Measurements from ENCODE around the gene KLF15.
A peak's percentile ranks its signal among the peaks of the same experiment; 100 is the strongest.

KLF15 gene

DNA sequence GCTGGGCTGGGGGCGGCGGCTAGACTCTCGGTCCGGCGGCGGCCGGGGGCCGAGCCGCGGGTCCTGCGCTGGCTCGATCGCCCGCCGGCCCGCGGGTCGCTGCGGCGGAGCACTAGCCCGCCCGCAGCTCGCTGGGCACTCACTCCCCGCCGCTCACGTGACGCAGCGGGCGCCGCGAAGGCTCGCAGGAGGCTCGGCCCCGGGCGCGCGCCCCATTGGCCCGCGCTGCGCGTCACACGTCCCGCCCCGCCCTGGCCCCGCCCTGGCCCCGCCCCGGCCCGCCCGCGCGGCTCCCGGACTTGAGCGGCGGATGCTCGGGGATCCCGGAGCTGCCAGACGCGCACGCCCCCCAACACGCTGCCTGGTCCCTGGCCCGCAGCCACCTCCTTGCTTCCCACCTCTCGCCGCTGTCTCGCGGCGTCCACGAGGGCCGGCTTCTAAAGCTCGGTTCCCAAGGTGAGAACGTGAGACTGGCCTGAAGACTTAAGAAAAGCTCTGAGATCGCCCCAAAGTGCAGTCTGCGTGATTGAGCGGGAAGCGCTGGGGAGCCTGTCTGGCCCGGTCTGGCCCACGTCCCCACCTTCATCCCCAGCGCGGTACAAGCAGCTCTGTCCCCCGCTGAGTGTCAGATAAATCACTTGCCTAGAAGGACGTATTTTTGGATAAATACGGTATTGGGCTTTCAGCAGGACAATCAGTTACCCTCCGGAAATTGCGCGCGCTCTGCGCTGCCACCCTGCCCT lies at the start of gene KLF15:
KLF15 (minus strand) TSS at position 114 of the 743 bp plus-strand sequence. CDS start 4,486 bp downstream, outside the sequence.
- peak; percentile 31 for DNase-seq

DNA sequence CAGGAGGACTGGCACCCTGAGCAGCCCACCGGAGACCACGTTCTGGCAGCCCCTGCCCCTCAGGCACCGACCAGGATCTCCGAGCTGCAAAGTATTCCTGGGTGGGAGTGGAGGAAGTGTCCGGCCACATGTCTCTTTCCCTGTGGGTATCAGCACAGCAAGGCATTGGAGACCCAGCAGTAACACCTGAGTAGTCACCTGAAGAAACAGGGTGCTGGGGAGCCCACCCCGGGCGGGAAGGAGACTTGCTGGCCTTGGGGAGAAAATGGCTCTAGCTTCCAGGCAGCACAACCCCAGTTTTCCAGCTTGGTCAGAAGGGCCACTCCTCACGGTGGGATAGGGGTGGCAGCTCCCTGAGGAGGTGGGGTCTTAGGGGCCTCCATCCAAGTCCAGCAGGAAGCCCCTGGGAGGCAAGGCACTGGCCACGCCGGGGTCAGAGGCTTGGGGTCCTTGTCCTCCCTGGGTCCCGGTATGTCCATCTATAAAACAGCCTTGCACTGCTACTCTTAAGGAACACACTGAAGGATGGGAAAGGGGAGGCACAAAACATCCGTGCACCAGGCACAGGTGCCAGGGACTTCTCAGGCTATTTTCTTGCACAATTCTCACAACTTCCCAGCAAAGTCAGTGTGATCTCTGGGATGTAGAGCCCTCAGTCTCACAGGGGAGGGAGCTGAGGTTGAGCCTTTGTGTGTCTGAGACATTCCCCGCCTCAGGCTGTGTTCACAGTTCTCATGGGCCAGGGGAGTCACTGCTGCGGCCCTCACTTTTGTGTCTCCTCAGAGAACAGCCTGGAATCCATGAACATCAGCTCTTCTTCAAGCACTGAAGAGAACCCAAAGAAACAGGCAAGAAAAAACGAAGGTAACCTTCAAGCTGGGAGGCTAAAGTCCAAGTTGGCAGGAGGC lies 49.4 kb upstream of the KLF15 start:
- no peak for DNase-seq

DNA sequence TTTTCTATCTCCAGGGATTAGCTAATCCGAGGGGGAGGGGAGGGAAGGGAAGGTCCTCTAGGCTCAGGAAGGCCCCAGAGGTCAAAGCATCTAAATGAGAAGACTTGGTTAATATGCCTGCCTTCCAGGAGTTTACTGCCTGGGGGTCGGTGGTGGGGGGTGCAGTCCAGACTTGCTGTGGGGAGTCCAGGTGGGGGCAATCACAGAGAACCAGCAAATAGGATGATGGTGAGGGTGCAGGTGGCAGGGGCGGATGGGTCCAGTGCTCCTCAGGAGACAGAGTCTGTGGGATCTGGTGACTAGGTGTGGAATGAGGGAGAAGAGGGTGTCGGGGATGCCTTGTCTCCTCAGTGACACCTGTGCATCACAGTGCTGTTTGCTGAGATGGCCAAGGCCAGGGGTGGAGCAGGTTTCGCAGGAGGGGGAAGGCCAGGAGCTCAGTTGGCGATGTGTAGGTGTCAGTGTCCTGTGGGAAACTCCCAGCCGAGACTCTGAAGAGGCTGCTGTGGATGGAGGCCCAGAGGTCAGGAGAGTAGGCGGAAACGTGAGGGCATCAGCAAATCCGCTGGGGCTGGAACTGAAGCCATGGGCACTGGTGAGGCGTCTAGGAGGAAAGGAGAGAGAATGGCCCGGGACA lies 45.6 kb upstream of the KLF15 start:
- no peak for DNase-seq

DNA sequence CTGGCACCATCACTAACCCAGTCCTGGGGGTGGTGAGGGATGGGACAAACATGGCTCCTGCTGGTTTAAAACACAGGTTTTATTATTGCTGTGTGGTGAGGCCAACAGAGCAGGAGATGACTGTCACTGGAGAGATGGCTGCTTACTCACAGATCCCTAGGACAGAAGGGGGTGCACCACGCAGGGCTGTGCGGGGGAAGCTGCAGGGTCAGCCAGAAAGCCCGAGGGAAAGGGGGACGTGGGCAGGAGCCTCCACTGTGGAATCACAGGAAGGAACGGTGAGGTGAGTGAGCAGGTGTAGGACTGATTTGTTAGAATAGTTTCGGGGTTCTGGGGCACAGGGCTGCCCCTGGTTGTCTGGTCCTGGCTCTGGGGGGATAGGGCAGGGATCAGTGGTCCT lies 45.0 kb upstream of the KLF15 start:
- DNase-seq, result no peak

DNA sequence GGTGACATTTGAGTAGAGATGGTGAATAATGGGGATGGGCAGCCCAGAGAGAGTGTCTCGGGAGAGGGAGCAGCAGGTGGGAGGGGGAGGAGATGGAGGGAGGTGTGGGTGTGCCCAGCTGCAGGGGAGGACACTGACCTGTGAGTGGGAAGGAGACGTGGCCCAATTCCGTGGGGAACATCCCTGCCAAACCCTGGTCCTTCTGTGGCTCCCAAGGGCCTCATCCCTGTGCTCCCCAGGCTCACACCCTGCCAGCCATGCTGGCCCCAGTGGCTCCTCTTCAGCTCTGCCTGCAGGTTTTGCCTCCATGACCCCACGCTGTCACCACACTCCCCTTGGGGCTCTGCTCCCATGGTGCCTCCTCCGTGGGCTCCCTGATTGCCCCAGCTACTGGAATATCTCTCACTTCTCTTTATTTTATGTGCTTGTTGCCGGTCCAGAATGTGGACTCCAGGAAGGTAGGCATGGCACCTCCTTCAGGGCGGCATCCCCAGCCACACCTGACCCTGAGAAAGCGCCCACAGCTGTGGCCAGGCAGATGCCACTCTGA lies 44.5 kb upstream of the KLF15 start:
- no peak for DNase-seq

DNA sequence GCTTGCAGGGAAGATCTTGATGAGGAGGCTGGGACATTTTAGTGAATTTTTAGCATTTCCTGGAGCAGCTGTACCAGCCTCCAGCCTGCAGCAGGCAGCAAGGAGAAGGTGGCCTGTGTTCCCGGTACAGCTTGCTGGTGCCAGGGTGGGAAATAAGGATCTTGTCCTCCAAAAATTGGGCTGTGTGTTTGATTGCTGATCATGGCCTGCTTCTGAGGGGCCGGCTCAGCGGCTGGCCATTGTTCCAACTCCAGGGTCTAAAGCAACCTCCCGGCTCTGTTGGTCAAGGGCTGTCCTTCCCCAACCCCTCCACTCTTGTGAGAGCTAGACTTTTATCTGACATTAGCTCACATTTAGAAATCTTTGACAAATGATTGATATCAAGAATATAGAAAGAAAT lies 42.5 kb upstream of the KLF15 start:
- no peak for DNase-seq

DNA sequence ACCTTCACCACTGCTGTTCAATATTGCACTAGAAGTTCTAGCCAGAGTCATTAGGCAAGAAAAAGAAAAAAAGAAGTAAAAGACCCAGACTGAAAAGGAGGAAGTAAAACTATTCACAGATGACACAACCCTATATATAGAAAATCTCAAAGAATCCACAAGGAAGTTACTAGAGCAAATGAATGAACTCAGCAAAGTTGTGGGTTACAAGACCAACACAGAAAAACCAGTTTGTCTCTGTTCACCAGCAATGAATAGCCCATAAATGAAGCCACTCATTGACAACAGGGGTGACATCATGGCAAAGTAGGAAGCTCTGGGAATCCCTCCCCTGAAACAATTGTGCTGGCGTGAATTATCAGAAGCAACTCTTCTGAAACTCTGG lies 42.1 kb upstream of the KLF15 start:
- DNase-seq, result no peak

DNA sequence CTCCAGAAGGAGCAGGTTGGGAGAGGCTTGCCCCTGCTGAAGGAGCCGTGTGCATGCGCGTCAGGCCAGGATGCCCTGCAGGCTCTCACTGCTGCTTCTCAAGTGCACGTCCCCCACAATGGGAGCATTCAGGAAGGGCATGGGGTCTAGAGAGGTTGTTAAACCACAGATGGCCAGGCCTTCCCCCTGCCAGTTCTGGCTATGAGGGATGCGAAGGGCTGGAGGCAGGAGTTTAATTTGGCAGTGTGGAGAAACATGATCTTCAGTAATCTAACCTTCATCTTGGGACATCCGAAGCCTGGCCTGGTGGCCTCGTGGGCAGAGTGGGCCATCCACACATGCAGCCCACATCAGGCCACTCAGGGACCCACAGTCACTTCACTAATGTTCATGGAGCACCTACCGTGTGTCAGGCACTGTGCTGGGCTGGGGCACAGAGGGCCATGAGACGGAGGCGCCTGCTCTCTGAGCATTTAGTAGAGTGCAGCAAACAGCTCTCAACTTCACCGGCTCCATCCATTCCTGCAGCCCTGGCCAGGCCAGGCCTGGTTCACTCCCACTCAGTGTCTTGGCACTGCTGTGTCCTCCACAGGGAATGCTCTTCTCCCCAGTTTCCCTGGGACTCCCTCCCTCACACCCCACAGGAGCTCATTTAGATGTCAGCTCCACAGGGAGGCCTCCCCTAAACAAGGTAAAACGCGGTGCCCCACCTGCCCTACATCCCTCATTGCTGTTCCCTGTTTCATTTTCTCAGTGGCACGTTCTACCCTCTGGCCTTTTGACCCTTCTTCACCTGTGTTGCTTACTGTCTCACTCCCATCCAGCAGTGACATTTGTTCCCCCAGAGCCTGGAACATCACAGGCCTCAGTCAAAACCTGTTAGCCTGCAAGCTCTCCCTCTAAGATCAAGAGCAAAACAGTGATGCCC lies 41.5 kb upstream of the KLF15 start:
- no peak for DNase-seq

DNA sequence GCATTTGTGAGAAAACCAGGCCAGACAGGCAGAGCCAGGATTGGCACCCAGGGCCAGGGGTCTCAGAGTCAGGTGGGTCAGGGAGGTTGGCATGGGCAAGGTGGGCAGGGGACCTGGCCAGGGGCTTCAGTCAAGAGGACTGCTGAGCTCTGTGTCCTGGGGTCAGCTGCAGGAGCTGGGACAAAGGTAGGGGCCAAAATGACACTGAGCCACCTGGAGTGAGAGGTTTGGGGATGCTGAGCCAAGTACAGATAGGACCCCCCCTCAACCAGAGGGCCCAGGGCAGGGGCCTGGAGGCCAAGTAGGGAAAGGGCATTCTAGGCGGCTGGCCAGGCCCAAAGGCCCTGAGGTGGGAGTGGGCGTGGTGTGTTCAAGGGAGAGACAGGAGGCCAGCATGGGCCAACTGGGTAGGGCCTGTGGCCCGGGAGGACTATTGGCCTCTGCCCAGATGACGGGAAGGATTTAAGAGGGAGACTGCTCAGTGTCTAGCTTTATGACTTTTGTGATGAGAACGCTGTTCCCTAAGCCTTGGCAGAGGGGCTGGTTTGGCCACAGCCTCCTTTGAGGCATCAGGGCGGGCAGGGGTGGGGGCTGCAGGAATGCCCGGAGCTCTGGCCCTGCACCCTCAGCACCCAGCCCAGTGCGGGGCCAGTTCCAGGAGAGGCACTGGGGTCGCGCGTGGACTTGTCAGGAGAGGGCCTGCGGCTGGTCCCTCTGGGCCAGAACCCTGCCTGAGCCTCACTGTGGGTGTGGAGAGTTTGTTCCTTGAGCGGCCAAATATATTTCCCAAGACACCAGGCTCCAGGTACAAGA lies 40.6 kb upstream of the KLF15 start:
- no peak for DNase-seq

DNA sequence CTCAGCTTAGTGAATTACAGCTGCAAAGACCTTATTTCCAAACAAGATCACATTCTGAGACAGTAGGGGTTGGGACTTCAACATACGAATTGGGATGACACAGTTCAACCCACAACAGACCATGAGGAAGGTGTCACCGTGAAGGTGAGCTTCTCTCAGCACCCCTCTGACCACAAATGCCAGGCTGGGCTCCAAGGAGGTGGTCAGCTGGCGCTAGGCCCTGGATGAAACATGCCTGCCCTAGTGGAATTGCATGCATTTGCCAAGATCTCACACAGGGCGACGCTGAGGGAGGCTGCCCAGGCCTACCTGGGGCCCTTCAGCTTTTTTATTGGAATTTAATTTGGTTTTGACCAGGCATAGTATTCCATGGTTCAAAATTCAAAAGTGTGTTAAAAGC lies 39.3 kb upstream of the KLF15 start:
- DNase-seq, result no peak

DNA sequence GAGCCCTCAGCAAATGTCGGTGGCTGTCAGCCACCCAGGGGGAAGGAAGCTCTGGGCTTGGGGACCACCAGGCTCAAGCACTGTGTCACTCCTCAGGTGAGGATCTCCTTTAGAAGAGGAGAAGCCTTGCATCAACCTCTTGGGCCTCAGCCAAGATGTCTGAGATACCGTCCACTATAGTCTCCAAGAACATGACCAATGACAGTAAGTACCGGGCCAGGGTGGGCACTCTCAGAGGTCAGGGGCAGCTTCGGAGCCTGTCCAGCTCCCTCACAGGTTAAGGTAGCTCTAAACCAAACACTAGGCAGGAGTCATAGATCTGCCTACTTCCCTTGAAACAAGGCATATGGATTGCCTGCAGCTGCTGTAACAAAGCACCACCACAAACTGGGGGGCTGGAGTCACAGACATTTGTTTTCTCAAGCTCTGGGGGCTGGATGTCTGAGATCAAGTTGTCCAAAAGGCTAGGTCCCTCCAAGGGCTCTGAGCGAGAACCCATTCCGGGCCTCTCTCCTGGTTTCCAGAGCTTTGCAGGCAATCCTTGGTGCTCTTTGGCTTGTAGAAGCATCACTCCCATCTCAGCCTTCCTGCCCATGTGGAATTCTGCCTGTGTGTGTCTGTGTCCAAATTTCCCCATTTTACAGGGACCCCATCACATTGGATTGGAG lies 38.8 kb upstream of the KLF15 start:
- DNase-seq, result no peak

DNA sequence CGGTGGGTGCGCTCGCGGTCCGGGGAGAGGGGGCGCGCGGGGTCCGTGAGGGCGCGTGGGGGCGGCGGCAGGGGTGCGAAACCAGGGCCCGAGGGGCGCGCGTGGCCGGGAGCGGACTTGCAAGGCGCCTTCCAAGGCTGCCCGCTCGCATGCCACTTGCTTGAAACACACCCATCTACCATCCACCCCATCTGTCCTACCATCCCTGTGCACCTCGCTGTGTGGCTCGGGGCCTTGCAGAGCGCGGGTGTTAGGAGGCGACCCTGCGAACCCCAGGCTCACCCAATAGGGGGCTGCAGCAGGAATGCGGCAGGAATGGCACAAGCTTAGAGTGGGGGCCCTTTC lies 37.7 kb upstream of the KLF15 start:
- DNase-seq, result no peak

DNA sequence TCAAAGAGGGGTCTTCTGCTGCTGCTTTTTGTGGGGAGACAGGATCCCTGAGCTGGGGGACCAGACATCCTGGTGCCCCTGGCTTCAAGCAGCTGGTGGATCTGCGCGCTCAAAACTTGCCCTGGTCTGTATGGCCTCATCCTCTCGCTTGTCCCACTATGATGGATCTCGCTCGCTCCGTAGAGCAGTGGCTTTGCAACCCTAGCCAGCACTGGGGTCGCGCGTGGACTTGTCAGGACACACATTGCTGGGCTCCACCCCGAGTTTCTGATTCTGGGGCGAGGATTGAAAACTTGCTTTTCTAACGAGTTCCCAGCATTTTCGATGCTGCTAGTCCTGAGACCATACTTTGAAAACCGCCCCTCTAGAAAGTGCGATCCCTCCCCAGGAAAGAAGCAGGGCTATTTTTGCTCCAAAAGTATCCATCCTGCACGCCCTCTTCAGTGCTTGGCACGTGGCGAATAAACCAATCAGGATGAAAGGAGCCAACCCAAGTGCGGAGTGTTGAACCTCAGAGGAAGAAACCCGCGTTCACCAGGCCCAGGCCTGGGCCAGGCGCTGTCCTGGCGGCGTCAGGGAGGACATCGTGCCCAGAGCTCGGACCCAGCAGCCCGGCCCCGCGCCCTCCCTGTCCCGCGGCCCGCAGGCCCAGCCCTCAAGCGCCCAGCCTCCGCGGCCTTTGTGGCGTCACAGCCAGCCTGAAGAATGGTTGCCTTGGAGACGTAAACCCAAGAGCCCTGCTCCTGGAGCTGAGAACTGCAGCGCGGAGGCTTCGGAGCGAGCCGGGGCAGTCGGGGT lies 37.2 kb upstream of the KLF15 start, which contains the start of gene CFAP100:
CFAP100 (plus strand) TSS at position 731 of the 798 bp plus-strand sequence. CDS start 1,092 bp downstream, outside the sequence.
- peak; percentile 57 for DNase-seq

DNA sequence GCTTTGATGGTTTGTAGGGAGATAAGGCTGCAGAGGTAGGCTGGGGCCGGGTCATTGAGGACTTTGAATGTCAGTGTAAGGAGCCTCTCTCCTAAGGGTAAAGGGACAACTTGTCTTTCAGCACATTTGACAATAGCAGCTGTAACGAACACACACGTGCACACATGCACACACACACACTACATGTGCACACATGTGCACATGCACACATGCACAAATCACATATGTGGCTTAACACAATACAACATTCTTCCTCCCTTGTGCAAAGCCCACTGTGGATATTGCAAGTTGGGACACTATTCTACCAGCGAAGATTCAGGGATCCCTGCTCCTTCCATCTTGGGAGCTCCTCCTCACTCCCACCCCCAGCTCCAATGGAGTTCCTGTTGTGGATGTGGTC lies 36.4 kb upstream of the KLF15 start:
- no peak for DNase-seq

DNA sequence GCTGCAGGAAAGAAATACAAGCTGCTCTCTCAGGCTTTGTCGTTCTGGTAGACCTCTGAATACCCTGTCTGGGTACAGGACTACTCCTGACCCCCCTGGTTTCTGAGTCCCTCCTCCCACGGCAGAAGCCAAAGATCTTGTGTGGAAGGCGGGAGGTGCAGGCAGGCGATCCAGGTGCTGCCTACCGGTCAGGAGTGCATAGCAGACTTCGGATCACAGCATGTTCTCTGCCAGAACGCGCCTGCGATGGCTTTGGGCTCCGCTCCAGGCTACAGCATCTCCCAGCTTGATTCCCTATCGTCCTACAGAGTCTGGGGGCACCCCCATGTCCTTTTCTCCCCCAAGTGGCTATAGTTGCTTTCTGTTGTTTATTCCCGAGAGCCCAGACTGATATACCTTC lies 35.0 kb upstream of the KLF15 start:
- DNase-seq, result no peak

DNA sequence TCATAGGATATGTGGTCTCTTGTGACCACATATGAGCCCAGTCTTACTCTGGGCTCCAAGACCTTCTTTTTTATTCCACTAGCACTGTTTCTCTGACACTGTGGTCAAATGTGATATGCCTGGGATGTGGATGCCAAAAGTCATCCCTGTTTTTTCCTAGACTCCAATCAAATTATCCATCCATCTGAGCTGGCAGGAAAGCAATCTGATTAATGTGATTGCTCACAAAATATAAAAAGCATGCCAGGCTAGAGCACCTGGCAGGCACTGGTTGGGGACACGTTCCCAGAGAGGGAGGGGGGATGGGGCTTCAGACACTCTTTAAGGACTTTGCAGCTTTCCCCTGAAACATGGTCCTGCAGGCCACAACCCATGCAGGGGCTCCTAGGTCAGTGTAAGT lies 34.4 kb upstream of the KLF15 start:
- DNase-seq, result no peak

DNA sequence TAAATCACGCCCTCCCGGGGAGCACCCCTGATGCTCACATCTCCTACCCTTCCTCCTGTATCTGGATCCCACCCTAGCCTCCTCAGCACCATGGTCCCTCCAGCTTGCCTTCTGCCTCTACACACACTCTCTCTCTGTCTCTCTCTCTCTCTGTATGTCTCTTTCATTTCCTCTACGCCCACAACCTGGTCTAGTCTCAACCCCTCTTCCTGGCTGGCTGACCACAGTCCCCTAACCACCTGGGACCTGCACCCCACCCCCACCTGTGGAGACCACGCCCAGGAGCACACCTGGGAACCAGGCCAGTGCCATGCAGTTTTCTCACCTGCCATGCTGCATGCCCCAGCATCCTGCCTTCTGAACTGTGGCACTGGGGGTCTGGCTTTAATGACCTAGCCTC lies 33.5 kb upstream of the KLF15 start:
- DNase-seq, result no peak

DNA sequence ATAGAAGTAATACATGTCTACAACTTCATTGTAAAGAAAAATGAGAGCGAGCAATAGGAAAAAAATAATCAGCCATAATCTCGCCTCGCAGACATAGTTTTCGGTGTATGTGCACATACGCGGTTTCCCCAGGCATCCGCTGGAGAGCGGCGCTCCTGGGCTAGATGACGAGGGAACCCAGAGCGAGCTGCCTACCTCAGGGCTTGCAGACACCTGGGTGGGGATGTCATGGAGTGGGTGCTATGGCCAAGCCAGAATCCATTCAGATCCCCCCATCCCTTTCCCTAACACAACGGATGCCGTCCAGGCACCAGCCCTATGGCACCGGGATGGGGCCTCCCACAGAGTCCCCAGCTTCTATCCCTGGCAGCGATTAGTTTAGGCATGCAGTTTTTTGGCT lies 33.0 kb upstream of the KLF15 start:
- no peak for DNase-seq

DNA sequence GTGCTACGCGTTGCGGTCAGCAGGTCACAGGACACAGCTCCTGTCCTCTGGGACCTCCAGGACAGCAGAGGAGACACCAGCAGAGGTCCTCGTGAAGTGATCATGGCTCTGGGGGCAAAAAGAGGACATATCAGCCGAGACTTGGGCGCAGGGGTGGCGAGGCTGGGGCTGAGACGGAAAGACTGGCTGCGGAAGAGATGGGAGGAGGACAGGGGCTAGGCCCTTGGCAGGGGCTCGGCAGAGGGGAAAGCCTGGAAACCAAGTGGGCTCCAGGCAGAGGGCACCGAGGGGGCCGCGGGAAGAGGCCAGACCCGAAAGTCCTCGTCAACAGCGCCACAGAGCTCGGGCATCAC lies 32.6 kb upstream of the KLF15 start:
- DNase-seq, result no peak

Data from DMS79 (cell line).